ENCODE measurements around the gene MRPS23. TPM values are rescaled to one million over a fixed set of nuclear protein-coding genes. Genes with fewer than 3 reads are reported as not detected.

The MRPS23 gene
- total and polyA plus RNA-seq, 2 of the 13 experiments (the other 11 are each of a cell fraction or from before 2014, with no cell fraction given) = 63.2 to 181 TPM

DNA sequence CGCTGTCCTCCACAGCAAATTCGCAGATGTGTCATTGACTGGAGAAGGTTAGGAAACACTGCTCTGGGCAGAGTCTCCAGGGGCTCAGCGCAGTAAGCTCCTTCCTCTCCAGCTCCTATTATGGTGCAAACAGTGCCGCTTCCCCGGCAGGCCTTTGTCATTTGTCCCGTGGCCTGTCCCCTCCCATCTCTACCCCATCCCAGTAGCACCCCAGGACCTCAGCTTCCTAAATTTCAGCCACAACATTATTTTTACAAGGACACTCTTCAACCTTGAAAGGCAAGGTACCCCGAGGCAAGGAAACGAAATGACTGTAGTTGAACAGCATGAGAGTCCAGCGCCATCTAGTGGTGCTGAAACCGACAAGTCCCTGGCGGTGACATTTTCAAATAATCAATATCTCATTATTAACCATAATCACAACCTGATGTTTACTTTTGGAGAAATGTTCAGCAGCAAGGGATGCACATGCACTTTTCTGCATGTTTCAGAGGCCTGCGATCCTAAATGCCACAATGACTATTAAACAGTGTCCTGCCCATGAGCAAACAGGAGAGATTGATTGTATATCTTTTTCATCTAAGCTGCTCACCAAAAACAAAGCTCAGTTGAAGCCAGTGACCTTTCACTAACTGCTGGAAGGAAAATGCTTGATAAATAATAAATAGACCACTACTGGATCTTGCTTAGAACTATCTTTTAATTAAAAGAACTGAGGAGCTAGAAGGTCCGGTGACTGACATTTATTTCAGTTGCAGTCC lies 16.5 kb downstream of the MRPS23 start (continued):
- TF ChIP-seq, protein P1, sequence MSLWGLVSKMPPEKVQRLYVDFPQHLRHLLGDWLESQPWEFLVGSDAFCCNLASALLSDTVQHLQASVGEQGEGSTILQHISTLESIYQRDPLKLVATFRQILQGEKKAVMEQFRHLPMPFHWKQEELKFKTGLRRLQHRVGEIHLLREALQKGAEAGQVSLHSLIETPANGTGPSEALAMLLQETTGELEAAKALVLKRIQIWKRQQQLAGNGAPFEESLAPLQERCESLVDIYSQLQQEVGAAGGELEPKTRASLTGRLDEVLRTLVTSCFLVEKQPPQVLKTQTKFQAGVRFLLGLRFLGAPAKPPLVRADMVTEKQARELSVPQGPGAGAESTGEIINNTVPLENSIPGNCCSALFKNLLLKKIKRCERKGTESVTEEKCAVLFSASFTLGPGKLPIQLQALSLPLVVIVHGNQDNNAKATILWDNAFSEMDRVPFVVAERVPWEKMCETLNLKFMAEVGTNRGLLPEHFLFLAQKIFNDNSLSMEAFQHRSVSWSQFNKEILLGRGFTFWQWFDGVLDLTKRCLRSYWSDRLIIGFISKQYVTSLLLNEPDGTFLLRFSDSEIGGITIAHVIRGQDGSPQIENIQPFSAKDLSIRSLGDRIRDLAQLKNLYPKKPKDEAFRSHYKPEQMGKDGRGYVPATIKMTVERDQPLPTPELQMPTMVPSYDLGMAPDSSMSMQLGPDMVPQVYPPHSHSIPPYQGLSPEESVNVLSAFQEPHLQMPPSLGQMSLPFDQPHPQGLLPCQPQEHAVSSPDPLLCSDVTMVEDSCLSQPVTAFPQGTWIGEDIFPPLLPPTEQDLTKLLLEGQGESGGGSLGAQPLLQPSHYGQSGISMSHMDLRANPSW (CRISPR knock-in tag; IDR thresholded peaks at IDR 0.05; ENCODE audit: borderline replicate concordance) = 0 out of 2 replicates have a peak, but pooled peaks have one; percentile 67
- TF ChIP-seq ZNF263 (CRISPR knock-in tag; IDR thresholded peaks at IDR 0.05) = 0 out of 2 replicates have a peak, but pooled peaks have one; percentile 30
- TF ChIP-seq HDAC2 (CRISPR knock-in tag; IDR thresholded peaks at IDR 0.05) = peak; percentile 67
- peak; percentile 40 for TF ChIP-seq TBL1XR1 (IDR thresholded peaks at IDR 0.05; ENCODE audit: borderline replicate concordance, low read length, partially characterized antibody)
- TF ChIP-seq, protein P2, sequence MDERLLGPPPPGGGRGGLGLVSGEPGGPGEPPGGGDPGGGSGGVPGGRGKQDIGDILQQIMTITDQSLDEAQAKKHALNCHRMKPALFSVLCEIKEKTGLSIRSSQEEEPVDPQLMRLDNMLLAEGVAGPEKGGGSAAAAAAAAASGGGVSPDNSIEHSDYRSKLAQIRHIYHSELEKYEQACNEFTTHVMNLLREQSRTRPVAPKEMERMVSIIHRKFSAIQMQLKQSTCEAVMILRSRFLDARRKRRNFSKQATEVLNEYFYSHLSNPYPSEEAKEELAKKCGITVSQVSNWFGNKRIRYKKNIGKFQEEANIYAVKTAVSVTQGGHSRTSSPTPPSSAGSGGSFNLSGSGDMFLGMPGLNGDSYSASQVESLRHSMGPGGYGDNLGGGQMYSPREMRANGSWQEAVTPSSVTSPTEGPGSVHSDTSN (CRISPR knock-in tag; IDR thresholded peaks at IDR 0.05) = peak; percentile 10; the same call in 1 of the 2 replicates
- 0 out of 2 replicates have a peak, but pooled peaks have one; percentile 24 for TF ChIP-seq RFX5 (IDR thresholded peaks at IDR 0.05; ENCODE audit: low read depth, low read length)
- peak; percentile 50; the same call in 1 of the 2 replicates for TF ChIP-seq TARDBP (CRISPR knock-in tag; IDR thresholded peaks at IDR 0.05)
- TF ChIP-seq FOSL2 (CRISPR knock-in tag; IDR thresholded peaks at IDR 0.05) = peak; percentile 22; the same call in 1 of the 2 replicates
- TF ChIP-seq, protein P3, sequence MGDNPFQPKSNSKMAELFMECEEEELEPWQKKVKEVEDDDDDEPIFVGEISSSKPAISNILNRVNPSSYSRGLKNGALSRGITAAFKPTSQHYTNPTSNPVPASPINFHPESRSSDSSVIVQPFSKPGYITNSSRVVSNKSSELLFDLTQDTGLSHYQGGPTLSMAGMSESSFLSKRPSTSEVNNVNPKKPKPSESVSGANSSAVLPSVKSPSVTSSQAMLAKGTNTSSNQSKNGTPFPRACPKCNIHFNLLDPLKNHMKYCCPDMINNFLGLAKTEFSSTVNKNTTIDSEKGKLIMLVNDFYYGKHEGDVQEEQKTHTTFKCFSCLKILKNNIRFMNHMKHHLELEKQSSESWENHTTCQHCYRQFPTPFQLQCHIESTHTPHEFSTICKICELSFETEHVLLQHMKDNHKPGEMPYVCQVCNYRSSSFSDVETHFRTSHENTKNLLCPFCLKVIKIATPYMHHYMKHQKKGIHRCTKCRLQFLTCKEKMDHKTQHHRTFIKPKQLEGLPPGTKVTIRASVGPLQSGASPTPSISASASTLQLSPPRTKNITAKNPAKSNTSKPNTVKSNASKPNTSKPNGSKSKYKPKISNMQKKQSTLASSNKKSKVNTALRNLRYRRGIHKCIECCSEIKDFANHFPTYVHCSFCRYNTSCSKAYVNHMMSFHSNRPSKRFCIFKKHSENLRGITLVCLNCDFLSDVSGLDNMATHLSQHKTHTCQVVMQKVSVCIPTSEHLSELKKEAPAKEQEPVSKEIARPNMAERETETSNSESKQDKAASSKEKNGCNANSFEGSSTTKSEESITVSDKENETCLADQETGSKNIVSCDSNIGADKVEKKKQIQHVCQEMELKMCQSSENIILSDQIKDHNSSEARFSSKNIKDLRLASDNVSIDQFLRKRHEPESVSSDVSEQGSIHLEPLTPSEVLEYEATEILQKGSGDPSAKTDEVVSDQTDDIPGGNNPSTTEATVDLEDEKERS (CRISPR knock-in tag; IDR thresholded peaks at IDR 0.05) = no peak
- peak; percentile 95 for TF ChIP-seq ONECUT2 (CRISPR knock-in tag; IDR thresholded peaks at IDR 0.05)
- 0 out of 2 replicates have a peak, but pooled peaks have one; percentile 37 for TF ChIP-seq ZSCAN25 (CRISPR knock-in tag; IDR thresholded peaks at IDR 0.05)
- TF ChIP-seq, protein P4, sequence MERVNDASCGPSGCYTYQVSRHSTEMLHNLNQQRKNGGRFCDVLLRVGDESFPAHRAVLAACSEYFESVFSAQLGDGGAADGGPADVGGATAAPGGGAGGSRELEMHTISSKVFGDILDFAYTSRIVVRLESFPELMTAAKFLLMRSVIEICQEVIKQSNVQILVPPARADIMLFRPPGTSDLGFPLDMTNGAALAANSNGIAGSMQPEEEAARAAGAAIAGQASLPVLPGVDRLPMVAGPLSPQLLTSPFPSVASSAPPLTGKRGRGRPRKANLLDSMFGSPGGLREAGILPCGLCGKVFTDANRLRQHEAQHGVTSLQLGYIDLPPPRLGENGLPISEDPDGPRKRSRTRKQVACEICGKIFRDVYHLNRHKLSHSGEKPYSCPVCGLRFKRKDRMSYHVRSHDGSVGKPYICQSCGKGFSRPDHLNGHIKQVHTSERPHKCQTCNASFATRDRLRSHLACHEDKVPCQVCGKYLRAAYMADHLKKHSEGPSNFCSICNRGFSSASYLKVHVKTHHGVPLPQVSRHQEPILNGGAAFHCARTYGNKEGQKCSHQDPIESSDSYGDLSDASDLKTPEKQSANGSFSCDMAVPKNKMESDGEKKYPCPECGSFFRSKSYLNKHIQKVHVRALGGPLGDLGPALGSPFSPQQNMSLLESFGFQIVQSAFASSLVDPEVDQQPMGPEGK (CRISPR knock-in tag; IDR thresholded peaks at IDR 0.05) = peak; percentile 44; the same call in 1 of the 2 replicates
- TF ChIP-seq KLF16 (CRISPR knock-in tag; IDR thresholded peaks at IDR 0.05) = peak in 1 of 2 experiments; percentile 61; a peak in 1 of 4 replicates
- 0 out of 2 replicates have a peak, but pooled peaks have one; percentile 5 for TF ChIP-seq NFYB (CRISPR knock-in tag; IDR thresholded peaks at IDR 0.05)
- peak; percentile 63 for TF ChIP-seq SAP130 (CRISPR knock-in tag; IDR thresholded peaks at IDR 0.05; ENCODE audit: low read depth)
- peak; percentile 36; the same call in 1 of the 2 replicates for TF ChIP-seq PHF8 (CRISPR knock-in tag; IDR thresholded peaks at IDR 0.05)
- TF ChIP-seq IRF2 (CRISPR knock-in tag; IDR thresholded peaks at IDR 0.05) = peak; percentile 64; the same call in 1 of the 2 replicates

Measured in HepG2 (cell line).